ENCODE results near the gene LRRC27.

GRCh38 chr10:132342553-132342952, 10.6 kb downstream of the LRRC27 start:
- no peak for TF ChIP-seq POLR2A (IDR thresholded peaks at IDR 0.05; ENCODE audit: low read length)
- TF ChIP-seq GATA1 (IDR thresholded peaks at IDR 0.05; ENCODE audit: low read depth, low read length) = no peak

Measured in erythroblast (primary cell).